Activated T-cell treated with anti-CD3 and anti-CD28 coated beads for 24 hours (primary cell): ENCODE measurements around the gene CFAP299.

Experiments
- DNase-seq: peaks from one replicate; pipeline ENCODE4 v3.0.0-alpha.2; 2020; ENCODE audit warnings: low read depth

CFAP299 gene

DNA sequence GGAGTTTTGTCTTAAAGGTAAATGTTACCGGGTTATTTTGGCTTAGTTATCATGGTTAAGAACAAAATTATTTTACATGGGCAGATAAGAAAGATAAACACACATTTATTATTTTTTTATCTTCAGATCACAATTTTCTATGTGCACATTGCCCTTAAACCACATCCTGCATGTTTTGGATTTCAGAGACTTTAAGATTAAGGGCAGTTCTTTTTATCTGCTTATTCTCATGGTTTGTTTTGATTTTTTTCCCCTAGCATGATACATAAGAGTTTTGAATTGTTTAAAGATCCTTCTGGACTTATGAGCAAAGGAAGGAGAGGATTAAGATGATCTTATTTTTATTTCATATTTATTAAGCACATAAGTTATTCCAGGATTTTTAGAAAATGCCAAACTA lies 504.9 kb downstream of the CFAP299 start:
- no peak for DNase-seq

DNA sequence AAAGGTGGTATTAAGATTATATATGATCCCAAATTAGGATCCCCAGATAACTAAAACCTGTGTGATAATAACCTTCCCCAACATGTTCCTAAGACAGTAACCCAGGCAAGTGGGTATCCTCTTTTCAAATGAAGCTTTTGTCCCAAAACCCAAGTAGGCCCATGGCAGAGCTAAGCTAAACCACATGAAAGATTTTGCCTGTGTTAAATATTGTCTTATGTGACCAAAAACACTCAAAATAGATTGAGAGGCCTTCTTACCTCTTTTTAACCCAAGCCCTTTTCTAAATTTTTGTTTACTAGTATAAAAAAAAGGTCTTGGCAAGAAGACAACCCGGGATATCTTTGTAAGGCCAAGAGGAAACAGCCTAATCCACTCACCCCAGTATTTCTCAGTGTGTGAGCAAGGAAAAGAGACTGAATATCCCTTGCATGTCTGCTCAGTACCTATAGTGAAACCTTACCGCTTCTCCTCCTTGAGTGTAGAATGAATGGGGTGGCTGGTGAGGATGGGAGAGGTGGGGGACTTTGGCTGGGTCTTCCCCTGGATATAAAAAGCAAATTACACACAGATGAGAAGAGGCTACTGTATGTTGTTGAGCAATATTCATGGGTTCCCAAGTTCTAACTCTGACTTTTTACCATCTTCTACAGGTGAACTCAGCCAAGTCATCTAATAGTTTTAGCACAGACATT lies 506.2 kb downstream of the CFAP299 start:
- no peak for DNase-seq

DNA sequence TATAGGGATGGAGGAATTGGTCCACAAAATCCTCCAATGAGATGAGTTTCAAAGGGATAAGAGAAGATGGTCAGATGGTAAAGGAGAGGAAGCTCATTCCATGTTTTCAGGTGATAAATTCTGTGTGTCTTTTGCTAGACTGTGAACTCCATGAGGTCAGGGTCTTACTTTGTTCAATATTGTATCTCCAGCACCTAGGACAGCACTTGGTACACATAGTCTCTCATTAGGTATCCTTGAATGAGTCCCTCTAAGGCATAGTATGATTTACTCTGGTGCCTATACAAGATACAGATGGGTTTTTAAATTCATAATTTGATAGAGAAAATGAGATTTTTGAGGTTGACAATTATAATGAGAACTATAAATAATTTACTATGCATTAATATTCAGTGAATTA lies 510.7 kb downstream of the CFAP299 start:
- DNase-seq, result no peak

DNA sequence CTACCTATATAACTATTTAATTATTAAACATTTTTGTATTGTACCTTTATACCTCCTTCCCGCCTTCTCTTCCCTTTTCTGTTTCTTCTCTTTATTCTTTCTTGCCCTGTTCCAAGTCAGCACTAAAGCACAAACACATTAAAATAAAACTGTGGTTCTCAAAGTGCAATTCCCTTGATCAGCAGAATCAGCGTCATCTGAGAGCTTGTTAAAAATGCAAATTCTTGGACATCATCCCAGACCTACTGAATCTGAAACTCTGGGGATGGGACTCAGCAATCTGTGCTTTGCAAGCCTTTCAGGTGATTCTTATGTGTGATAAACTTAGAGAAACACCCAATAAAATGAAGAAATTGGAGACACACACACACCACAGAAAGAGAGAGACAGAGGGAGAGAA lies 516.5 kb downstream of the CFAP299 start:
- no peak for DNase-seq

DNA sequence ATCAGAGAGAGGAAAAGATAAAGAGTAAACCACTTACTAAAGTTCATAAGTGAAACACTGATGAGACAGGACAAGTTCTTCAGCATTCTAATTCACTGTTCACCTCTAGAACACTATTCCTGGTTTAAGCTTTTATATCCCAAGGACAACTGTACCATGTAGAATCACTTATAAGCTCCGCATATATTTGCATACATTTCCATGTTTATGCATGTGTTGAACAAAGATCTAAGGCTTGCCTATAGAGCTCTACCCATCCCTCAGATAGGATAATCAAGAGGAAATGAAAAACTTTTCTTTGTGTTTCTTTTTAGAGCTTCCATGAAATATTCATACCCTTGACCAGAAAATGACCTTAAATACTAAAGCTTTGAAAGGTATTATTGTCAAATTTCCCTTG lies 538.0 kb downstream of the CFAP299 start:
- DNase-seq, result no peak

DNA sequence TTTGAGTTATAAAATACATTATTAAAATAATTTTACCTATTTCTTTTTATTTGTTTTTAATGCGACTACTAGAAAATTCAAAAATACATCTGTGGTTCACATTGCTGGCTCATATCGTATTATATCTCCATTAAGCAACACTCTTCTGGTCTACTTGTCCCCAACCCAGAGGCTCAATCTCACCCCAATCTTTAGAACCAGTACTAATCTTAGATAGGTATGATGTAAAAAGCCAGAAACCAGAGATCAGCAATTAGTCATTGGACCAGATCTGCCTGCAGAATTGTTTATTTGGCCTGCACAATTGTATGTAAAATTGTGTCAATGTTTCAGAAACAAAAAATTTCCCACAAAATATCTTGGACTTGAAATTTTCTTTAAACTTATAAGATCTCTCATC lies 539.4 kb downstream of the CFAP299 start:
- DNase-seq, result no peak

DNA sequence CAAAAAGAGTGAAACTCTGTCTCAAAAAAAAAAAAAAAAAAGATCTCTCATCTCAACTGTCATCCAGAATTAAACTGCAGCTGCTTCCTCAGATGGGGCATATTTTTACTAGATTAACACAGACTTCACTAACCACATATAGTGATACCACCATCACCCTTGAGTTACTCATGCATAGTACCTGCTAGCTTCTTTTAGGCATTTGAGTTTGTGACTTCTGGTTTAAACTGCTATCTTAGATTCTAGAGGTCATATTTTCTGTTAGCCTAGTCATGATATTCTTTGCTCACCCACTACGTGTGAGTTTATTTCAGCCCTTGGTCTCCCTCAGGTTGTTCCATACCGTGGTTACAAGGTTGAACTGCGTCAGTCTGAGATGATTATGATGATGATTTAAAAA lies 540.1 kb downstream of the CFAP299 start:
- DNase-seq, result no peak

DNA sequence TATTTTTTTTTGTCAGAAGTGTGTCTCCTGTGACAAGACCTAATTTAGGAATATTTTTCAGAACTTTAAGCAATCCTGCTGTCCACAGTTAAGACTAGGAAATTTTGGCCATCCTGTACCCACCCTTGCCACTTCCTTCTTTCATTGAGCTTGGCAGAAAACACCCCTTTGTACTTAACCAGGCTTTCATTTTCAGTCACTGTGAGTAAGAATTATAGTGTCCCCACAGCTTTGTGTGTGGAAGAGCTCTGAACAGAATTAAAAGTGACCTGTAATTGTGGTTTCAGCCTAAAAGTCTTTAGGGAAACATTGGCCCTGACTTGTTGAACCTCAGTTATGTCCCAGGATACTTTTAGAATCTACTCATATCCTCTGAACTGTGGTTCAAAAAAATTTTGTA lies 541.3 kb downstream of the CFAP299 start:
- DNase-seq, result no peak

DNA sequence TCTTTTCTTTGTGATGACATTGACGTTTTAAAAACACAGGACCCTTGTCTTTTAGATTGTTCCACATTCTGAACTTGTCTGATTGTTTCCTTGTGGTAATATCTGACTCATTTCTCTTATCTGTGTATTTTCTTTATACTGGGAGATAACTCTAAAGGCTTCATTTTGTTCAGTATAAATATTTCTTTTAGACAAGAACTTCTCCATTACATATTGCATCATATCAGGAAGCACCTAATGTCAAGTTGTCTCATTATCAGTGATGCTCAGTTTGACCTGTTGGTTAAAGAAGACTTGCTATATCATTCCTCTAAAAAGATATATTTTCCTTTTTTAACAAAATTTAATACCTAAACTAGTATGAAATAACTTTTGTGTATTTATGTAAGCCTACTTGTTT lies 542.7 kb downstream of the CFAP299 start:
- no peak for DNase-seq

DNA sequence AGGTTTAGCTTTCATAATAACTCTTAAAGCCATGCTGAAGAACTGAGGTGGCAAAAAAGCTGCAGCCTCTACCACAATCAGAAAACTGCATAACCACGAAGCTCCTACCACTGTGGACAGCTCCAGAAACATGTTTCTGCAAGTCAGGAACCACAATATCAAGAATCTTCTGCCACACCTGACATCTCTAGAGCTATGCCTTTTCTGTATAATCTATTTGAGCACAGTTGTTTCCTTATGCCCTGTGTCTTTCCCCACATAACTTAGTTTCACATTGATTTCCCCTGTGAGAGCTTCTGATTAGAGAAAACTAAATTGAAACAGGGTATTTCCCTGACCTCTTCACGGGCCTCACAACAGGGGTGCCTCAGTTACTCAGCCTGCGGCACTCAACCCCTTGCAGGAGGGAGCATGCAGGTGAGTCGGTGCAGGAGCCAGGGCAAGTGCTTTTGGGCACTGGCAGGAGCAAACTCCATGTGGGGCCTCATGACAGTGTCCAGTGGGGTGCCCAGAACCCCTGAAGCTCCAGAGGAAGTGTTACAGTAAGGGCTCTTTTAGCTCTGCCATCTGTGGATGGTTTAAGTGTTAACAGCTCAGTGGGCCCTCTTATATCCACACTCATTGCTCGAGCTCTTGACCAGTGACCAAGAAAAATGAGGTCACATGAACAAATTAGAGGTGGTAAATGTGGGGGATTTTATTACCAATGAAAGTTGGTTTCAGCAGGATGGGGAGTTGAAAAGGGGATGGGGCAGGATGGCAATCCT lies 562.2 kb downstream of the CFAP299 start:
- DNase-seq, result no peak

DNA sequence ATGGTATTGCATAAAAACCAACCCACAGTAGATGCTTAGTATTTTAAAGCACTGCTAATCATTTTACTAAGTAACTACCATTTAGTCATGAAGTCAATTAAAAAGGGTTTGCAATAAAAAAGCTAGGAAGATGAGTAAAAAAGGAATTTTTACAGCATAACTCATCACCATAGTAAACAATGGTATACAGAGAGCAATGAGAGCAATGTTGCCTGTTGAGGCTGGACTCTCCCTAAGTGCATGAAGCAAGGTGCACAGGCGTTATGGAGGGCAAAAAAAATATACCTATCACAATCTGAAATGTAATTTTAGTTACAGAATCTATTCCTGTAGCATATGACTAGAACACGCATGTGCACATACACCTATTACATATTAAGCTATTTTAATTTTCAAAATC lies 565.4 kb downstream of the CFAP299 start:
- DNase-seq, result no peak

DNA sequence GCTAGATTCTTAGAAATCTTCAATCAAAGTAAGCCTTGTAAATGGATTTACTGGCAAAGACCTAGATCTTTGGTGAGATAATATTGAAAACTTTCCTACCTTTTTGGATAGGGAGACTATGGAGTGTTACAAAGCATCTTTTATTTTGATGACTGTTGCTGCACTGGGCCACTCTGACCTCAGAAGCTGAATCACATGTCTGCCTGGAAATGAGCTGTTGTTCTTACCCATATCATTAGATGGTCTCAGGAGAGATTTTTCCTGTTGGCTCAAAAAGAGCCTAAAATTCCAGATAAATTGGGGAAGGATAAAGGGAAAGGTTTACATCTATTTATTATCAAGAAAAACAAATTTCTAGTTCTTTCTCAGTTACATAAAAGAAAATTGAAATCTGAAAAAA lies 567.5 kb downstream of the CFAP299 start:
- DNase-seq, result no peak

DNA sequence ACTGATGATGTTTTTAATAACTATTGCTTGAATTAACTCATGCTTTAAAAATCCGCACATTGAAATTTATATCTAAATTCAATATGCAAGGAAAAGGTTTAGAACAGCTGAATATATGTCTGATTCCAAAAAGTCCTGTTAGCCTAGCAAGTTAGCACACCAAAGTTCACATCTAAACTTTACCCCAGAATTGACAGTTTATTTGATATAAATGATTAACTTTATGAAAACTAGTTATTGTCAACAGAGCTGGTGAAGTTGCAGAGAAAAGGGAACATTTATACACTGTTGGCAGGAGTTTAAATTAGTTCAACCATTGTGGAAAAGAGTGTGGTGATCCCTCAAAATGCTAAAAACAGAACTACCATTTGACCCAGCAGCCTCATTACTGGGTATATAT lies 574.4 kb downstream of the CFAP299 start:
- DNase-seq, result no peak

DNA sequence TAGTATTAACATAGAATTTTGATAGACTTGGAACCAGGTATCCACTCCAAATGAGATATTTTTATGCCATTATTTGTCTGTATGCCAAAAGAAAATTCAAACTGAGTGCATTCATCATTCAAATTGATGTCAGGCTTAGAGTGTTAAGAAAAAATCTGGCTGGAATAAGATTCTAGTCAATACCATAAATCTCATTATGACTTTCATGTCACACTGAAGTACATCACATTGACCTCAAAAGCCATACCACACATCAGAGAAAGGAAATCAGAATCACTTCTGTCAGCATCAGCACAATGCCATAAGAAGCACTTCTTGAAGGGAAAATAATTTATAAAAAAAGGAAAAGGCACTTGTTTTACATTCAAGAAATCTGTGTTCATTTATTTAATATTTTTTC lies 575.9 kb downstream of the CFAP299 start:
- DNase-seq, result no peak

DNA sequence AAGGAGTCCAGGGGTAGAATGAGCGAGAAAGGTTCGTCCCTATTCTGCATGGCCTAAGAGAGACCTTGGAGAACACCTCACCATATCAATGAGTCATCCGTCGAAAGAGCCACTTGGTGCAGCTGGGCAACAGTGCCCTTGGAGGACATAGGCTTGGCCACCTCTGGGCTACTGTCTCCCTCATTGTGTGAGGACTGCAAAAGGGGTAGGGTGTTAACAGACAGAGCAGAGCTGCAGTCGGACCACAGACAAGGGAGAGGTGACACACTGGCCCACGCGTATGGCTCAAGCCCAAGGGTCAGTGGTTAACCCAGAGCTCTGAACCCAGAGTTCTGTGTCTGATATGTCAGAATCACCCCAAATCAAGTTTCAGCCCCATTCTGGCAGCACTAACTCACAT lies 576.8 kb downstream of the CFAP299 start:
- DNase-seq, result no peak

DNA sequence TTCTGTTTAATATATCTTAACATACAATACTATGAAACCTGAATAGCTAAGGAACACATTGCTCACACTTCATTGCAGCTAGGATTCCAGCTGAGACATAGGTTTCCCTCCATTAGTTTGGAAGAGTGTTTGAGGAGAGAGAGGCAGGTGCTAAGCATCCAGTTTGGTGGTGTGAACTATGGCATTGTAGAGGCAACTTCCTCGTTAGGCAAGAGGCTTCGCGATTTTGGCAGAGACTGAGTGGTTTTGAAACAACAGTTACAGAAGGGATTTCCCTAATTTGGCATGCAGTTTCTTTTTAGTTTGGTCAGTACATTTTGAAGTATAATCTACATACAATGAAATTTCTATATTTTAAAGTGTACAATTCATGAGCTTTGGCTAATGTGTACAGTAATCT lies 577.9 kb downstream of the CFAP299 start:
- no peak for DNase-seq

DNA sequence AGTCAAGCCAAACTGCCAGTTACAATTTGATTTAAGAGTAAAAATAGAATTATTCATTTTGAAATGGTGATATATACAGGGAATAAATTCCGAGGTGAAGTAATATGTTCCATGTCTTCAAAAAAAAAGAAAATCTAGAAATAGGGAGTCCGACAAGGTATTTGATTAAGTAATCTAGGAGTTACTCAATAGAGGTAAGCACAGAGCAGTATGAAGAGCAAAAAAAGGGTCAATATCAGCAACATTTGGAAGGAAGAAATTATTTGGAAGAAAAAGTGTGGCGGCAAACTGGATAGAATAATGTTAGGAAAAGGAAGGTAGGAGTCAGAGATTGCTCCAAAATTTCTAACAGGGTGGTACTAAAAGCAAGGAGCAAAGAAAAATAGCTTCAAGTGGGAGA lies 581.2 kb downstream of the CFAP299 start:
- DNase-seq, result no peak

DNA sequence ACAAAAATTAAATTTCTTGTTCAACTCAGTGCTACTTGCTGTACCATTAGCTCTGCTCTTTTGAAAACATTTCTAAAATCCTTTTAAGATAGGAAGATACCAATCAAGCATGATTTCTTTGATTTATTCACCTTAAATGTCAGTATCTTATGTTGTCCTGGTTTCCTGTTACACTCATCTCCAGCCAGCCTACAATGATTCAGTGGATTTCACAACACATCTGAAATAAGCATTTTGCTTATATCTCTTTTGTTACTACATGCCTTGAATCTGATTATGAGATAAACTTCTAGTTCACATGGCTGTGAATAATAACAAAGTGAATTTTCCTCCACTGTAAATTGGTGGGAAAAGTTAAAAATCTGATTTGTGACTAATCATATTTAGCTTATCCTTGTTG lies 582.5 kb downstream of the CFAP299 start:
- no peak for DNase-seq

DNA sequence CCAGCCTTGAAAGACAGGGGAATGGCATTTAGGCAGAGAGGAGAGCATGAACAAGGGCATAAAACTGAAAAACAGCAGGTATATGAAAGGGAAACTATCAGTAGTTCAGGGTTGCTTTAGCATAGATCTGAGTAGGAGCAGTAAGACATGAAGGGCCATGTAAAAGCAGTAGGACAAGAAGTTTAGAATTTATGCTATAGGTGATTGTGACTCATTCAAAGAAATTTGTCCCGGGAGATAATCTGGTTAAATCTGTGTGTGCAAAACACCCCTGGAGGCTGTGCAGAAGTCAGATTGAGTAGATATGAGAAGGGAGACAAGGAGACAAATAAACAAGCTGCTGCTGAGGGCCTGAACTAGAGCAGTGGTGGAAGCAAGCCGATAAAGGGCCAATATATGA lies 585.9 kb downstream of the CFAP299 start:
- DNase-seq, result no peak

DNA sequence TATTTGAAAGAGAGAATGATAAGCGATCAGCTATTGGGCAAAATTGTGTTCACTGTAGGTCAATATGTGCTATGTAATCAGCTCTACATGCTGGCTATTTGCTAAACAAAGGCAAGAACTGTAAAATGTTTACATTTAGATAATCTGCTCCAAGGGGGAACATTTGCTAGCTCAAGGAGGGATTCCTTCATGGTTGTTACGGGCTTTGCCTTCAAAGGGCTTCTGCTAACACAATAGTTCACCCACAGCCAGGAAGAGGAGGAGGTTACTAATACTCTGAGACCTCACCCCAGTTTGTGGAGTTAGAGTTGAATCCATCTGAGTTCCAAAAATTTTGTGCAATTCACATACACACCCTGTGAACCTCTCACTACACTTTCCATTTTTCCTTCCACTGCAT lies 587.4 kb downstream of the CFAP299 start:
- DNase-seq, result no peak

DNA sequence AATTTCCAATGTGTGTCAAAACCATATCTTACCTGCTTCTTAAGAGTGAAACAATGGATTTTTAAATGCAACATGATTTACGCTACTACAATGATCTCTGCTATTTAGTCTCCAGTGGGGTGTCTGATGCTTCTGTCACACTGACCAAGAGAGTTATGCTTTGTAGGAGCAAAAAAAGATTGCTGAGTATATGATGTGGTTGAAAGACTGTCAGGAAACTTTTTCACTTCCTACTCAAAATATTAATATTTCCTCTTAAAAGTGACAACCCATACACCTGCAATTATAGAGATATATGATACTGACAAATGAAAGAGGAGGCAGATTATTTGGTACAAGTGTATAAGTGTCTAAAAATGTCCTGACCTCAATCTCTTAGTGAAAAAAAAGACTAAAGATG lies 589.8 kb downstream of the CFAP299 start:
- DNase-seq, result no peak

DNA sequence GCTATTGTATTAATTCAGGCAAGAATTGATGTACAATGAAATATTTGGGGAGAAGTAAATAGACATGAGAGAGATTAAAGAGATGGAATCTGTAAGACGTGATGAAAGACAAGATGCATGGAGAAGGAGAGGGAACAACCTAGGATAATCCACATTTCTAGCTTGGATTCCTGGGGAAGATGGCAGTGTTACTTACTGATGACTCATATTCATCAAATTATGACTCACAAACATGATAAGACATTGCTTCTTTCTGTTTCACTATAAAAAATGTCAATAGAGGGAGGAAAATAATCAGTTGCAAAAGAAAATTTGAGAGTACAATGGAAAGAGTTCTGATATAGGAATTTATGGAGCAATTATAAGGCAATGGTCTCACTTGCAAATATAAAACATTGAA lies 590.9 kb downstream of the CFAP299 start:
- no peak for DNase-seq

DNA sequence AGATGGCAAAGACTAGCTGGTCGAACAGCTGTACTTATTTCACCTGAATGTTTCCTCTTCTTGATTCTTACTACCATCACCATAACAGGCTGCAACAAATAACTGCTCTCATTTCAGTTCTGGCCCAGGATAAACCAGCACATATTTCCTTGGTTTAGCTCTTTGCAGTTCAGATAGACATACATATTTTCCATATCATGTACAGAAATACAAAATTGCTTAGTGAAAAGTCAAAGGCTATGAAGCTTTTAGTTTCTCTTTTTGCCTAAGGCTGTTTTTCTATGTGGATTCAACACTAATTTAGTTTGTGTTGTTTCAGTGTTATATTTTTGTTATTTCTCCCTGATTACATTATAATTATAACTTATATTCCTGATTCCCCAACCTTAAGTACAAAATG lies 591.4 kb downstream of the CFAP299 start:
- no peak for DNase-seq

DNA sequence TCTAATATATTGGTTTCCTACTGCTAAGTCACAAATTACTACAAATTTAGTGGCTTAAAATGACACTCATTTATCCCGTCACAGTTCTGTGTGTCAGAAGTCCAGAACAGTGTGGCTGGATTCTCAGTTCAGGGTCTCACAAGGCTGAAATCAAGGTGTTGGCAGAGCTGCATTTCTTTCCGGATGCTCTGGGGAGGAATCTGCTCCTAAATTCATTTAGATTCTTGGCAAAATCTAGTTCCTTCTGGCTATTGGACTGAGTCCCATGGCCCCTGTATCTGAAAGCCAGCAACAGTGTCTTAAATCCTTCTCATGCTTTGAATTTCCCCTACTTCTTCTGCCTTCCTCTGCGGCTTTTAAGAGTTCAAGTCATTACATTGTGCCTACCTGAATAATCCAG lies 591.9 kb downstream of the CFAP299 start:
- no peak for DNase-seq
